B cell (primary cell): ENCODE results near the gene CCDC120. TPM values are rescaled to one million over a fixed set of nuclear protein-coding genes. Genes with fewer than 3 reads are reported as not detected.

Source experiments
- ATAC-seq: fragments of 200-7000 bp; cut with Tn5 transposase; one replicate; pipeline ENCODE4 v1.10.0; 2021; ENCODE audit warnings: low read depth, mild to moderate bottlenecking, moderate number of reproducible peaks, moderate library complexity
- CTCF ChIA-PET: fragments of 350-600 bp; sonication (Branson Sonifier 250); formaldehyde crosslinking; loops from one replicate; lab custom pipeline; 2021; ENCODE audit warnings: antibody characterized with exemption, inconsistent platforms; lab: Charles Lee
- POLR2A ChIA-PET: fragments of 350-600 bp; sonication (Branson Sonifier 250); formaldehyde crosslinking; loops from one replicate; lab custom pipeline; 2021; ENCODE audit warnings: antibody characterized with exemption; lab: Charles Lee
- DNase-seq: peaks from one replicate; pipeline ENCODE4 v3.0.0; 2013
- H2AFZ ChIP-seq: 2 replicates; pipeline ENCODE4 v1.6.1; 2012; ENCODE audit warnings: mild to moderate bottlenecking, low read depth, low read length; ENCODE audit not compliant: insufficient read depth, poor library complexity, severe bottlenecking
- H3K27ac ChIP-seq, 2 donors: 1 replicate in 1 of 2; 2 replicates in 1 of 2; pipeline ENCODE4 v1.5.1; 2012 to 2013; ENCODE audit warnings: low read length in 2 of 2, mild to moderate bottlenecking in 2 of 2, moderate library complexity in 1 of 2
- H3K27me3 ChIP-seq, 4 experiments: fragments of 200-600 bp in 1 of 4; sonication (generic) in 1 of 4; replicated peaks in 1 of 4; 1 replicate in 2 of 4; 2 replicates in 2 of 4; pipeline versions ENCODE4 v1.6.1 to v1.7.0; 2013 to 2016; ENCODE audit warnings: low read length in 3 of 4, mild to moderate bottlenecking in 2 of 4, mixed read lengths in 1 of 4, moderate library complexity in 1 of 4; ENCODE audit not compliant: insufficient read depth in 4 of 4, control insufficient read depth in 3 of 4; ENCODE audit errors: control extremely low read depth in 1 of 4
- H3K36me3 ChIP-seq, 2 experiments: replicated peaks in 1 of 2; 1 replicate in 1 of 2; 2 replicates in 1 of 2; pipeline versions ENCODE4 v1.6.1 to v1.7.1; 2013; ENCODE audit warnings: low read length in 1 of 2; ENCODE audit not compliant: insufficient read depth in 2 of 2, control insufficient read depth in 1 of 2; ENCODE audit errors: control extremely low read depth in 1 of 2, extremely low read depth in 1 of 2
- H3K4me1 ChIP-seq, 2 donors: fragments of 200-600 bp in 1 of 2; sonication (generic) in 1 of 2; 1 replicate in 1 of 2; 2 replicates in 1 of 2; pipeline versions ENCODE4 v1.5.1 to v1.6.1; 2013 to 2017; ENCODE audit warnings: low read length in 2 of 2; ENCODE audit not compliant: control insufficient read depth in 2 of 2, insufficient read depth in 2 of 2
- H3K4me2 ChIP-seq: replicated peaks from 2 replicates; pipeline ENCODE3; 2012; ENCODE audit warnings: mild to moderate bottlenecking, low read depth, low read length; ENCODE audit not compliant: poor library complexity, severe bottlenecking
- H3K4me3 ChIP-seq, 5 experiments: fragments of 200-600 bp in 1 of 5; sonication (generic) in 1 of 5; 1 replicate in 3 of 5; 2 replicates in 2 of 5; pipeline versions ENCODE4 v1.5.1 to v1.7.0; 2011 to 2016; ENCODE audit warnings: low read length in 4 of 5, mild to moderate bottlenecking in 4 of 5, low read depth in 2 of 5, control low read depth in 1 of 5, moderate library complexity in 1 of 5; ENCODE audit not compliant: insufficient read depth in 1 of 5; ENCODE audit errors: control extremely low read depth in 1 of 5, extremely low read depth in 1 of 5
- H3K79me2 ChIP-seq: fragments of 200-600 bp; sonication (generic); one replicate; pipeline ENCODE4 v1.6.0; 2016; ENCODE audit warnings: low read length; ENCODE audit not compliant: control insufficient read depth, insufficient read depth
- H3K9ac ChIP-seq: fragments of 200-600 bp; sonication (generic); 2 replicates; pipeline ENCODE4 v1.6.1; 2017; ENCODE audit warnings: mild to moderate bottlenecking, low read length, moderate library complexity
- H3K9me3 ChIP-seq, 3 donors: one replicate each; pipeline versions ENCODE4 v1.6.1 to v1.7.1; 2013; ENCODE audit warnings: low read length in 2 of 3; ENCODE audit not compliant: control insufficient read depth in 2 of 3, insufficient read depth in 1 of 3; ENCODE audit errors: control extremely low read depth in 1 of 3
- H4K20me1 ChIP-seq: 2 replicates; pipeline ENCODE4 v1.6.0; 2012; ENCODE audit warnings: mild to moderate bottlenecking, low read length; ENCODE audit not compliant: insufficient read depth, control insufficient read depth, poor library complexity, severe bottlenecking
- H3K27ac Mint-ChIP-seq: one replicate; pipeline ENCODE4 v1.8.0; 2021; ENCODE audit warnings: mixed read lengths
- H3K27me3 Mint-ChIP-seq: one replicate; pipeline ENCODE4 v1.8.0; 2021; ENCODE audit warnings: mixed read lengths
- H3K4me1 Mint-ChIP-seq: one replicate; pipeline ENCODE4 v1.8.0; 2021; ENCODE audit warnings: mixed read lengths
- H3K4me3 Mint-ChIP-seq: one replicate; pipeline ENCODE4 v1.8.0; 2021; ENCODE audit warnings: mixed read lengths
- H3K9me3 Mint-ChIP-seq: one replicate; pipeline ENCODE4 v1.8.0; 2022; ENCODE audit warnings: mixed read lengths; ENCODE audit not compliant: insufficient read depth
- CTCF ChIP-seq: fragments of 200-600 bp; IDR thresholded peaks from one replicate; pipeline ENCODE4 v1.8.0; 2022; ENCODE audit warnings: antibody characterized with exemption, mild to moderate bottlenecking
- EZH2 ChIP-seq: IDR thresholded peaks from 2 replicates; pipeline ENCODE4 v1.6.1; 2012; ENCODE audit warnings: borderline replicate concordance, low read depth, mild to moderate bottlenecking, moderate library complexity, low read length; ENCODE audit not compliant: insufficient read depth, poor library complexity, severe bottlenecking
- WGBS: methylation state at CpG from one replicate; pipeline ENCODE4 v1.1.5; 2013; ENCODE audit warnings: missing lambda C conversion rate; ENCODE audit not compliant: insufficient coverage; 5-methylcytosine and 5-hydroxymethylcytosine counted together
- intact Hi-C: fragments of 100-400 bp; cut with micrococcal nuclease; formaldehyde crosslinking; loops from one replicate; pipeline ENCODE4 v1.10.0; 2022
- polyA plus RNA-seq: library from polyadenylated mRNA; depleted of rRNA; stranded (reverse); fragments of >200 nt; gene quantifications from 2 replicates; pipeline ENCODE4 v1.2.3, GENCODE V29; 2012
- total RNA-seq, 2 donors: library from RNA; stranded (reverse); fragments of 120-200 nt in 1 of 2; gene quantifications; 1 replicate in 1 of 2; 2 replicates in 1 of 2; pipeline versions ENCODE4 v1.2.3 to v1.2.4, GENCODE V29; 2013 to 2022

Gene CCDC120
- total and polyA plus RNA-seq, 2 donors (not counting 1 experiment from before 2014, with no cell fraction given): 5.7 to 12.5 TPM

- H3K9me3 Mint-ChIP-seq: no peaks in the 10 kb centered on the region
- H3K4me2 ChIP-seq: no peak overlapping the region
- H3K4me1 Mint-ChIP-seq: peaks cover 8% of the 10 kb centered on the region
- ATAC-seq: no peak
- H4K20me1 ChIP-seq: no peaks in the 10 kb centered on the region
- intact Hi-C loops: no loop called here
- CTCF ChIA-PET: no interaction called here
- no peak overlapping the region for H2AFZ ChIP-seq
- H3K36me3 ChIP-seq: peaks cover 0 to 2% of the 10 kb centered on the region in 2 experiments
- H3K4me3 ChIP-seq: no peak overlapping the region
- no peaks in the 10 kb centered on the region for H3K27me3 Mint-ChIP-seq
- H3K4me3 Mint-ChIP-seq: no peak overlapping the region
- no peaks in the 10 kb centered on the region for H3K9me3 ChIP-seq
- TF ChIP-seq EZH2 (no peak), CTCF (no peak)
- H3K27me3 ChIP-seq: no peaks in the 10 kb centered on the region
- H3K4me1 ChIP-seq: peaks cover 0 to 2% of the 10 kb centered on the region in 2 donors
- H3K27ac ChIP-seq: no peak overlapping the region
- POLR2A ChIA-PET: no interaction called here
- DNase-seq: no peak
- no CpG with 5 or more reads among the region's 10 CpGs for whole genome bisulfite sequencing
- no peaks in the 10 kb centered on the region for H3K79me2 ChIP-seq
- no peak overlapping the region for H3K27ac Mint-ChIP-seq
- H3K9ac ChIP-seq: no peak overlapping the region
Measured at GRCh38 chrX:49059681-49060085, 884 bp downstream of the CCDC120 start.

- no peak overlapping the region for H3K4me3 Mint-ChIP-seq
- no peaks in the 10 kb centered on the region for H3K9me3 Mint-ChIP-seq
- H3K36me3 ChIP-seq: peaks cover 0 to 4% of the 10 kb centered on the region in 2 experiments
- H3K9ac ChIP-seq: no peak overlapping the region
- no peak for TF ChIP-seq CTCF
- no peak for TF ChIP-seq EZH2
- H4K20me1 ChIP-seq: no peaks in the 10 kb centered on the region
- H3K27ac Mint-ChIP-seq: peak overlapping the region; percentile 20
- no peaks in the 10 kb centered on the region for H3K79me2 ChIP-seq
- H3K4me2 ChIP-seq: no peak overlapping the region
- H2AFZ ChIP-seq: no peak overlapping the region
- CTCF ChIA-PET: no interaction called here
- H3K4me1 ChIP-seq: no peaks in the 10 kb centered on the region
- H3K4me3 ChIP-seq: no peak overlapping the region
- no peaks in the 10 kb centered on the region for H3K27me3 Mint-ChIP-seq
- 100% methylated on average over 1 of the region's 3 CpGs for WGBS
- intact Hi-C loops: no loop called here
- H3K27me3 ChIP-seq: no peaks in the 10 kb centered on the region
- DNase-seq (no peak), ATAC-seq (no peak)
- no peak overlapping the region for H3K27ac ChIP-seq
- H3K9me3 ChIP-seq: no peaks in the 10 kb centered on the region
- H3K4me1 Mint-ChIP-seq: no peaks in the 10 kb centered on the region
- POLR2A ChIA-PET: no interaction called here
Measured at GRCh38 chrX:49060914-49061313, 2.1 kb downstream of the CCDC120 start.
